RWPE2 (cell line): ENCODE data around the gene ADM5.

ENCODE experiments used
- ATAC-seq: fragments of 200-7000 bp; cut with Tn5 transposase; 3 replicates; pipeline ENCODE4 v1.9.1; 2021; ENCODE audit warnings: low read depth
- DNase-seq: peaks from one replicate; pipeline ENCODE4 v3.0.0-alpha.2; 2020; ENCODE audit warnings: low spot score
- H3K27ac ChIP-seq: fragments of 450-650 bp; 2 replicates; pipeline ENCODE4 v1.5.1; 2017; ENCODE audit warnings: mild to moderate bottlenecking; ENCODE audit not compliant: poor library complexity, severe bottlenecking
- H3K27me3 ChIP-seq: fragments of 250-450 bp; sonication (Bioruptor Pico); 2 replicates; pipeline ENCODE4 v1.5.1; 2021; ENCODE audit warnings: mild to moderate bottlenecking, moderate library complexity; ENCODE audit not compliant: insufficient read depth, poor library complexity, severe bottlenecking
- H3K36me3 ChIP-seq: fragments of 250-450 bp; sonication (Bioruptor Pico); 2 replicates; pipeline ENCODE4 v1.5.1; 2020; ENCODE audit warnings: low read depth, mild to moderate bottlenecking, moderate library complexity
- H3K4me1 ChIP-seq: fragments of 250-450 bp; sonication (Bioruptor Pico); 2 replicates; pipeline ENCODE4 v1.5.1; 2021; ENCODE audit warnings: mild to moderate bottlenecking, moderate library complexity; ENCODE audit not compliant: insufficient read depth, poor library complexity, severe bottlenecking
- H3K4me3 ChIP-seq: fragments of 250-450 bp; sonication (Bioruptor Pico); 2 replicates; pipeline ENCODE4 v1.5.1; 2021; ENCODE audit warnings: mild to moderate bottlenecking, moderate library complexity; ENCODE audit not compliant: severe bottlenecking
- H3K9me3 ChIP-seq: fragments of 250-450 bp; sonication (Bioruptor Pico); 2 replicates; pipeline ENCODE4 v1.5.1; 2021; ENCODE audit warnings: mild to moderate bottlenecking, moderate library complexity; ENCODE audit not compliant: severe bottlenecking
- CTCF ChIP-seq: fragments of 450-650 bp; IDR thresholded peaks from one replicate; pipeline ENCODE4 v1.5.1; 2017; ENCODE audit warnings: mild to moderate bottlenecking, moderate library complexity; ENCODE audit not compliant: poor library complexity, severe bottlenecking

The ADM5 gene

GRCh38 chr19:49655570-49656455 is 33.6 kb upstream of the ADM5 start:
- Histone ChIP-seq H3K36me3 (peaks cover 75% of the 10 kb centered on the region), H3K4me3 (no peak overlapping the region), H3K4me1 (no peaks in the 10 kb centered on the region), H3K27me3 (no peaks in the 10 kb centered on the region), H3K27ac (no peak overlapping the region), H3K9me3 (no peaks in the 10 kb centered on the region)
- no peak for DNase-seq
- no peak for ATAC-seq
- TF ChIP-seq CTCF: no peak

GRCh38 chr19:49656456-49657109 is 32.8 kb upstream of the ADM5 start:
- no peak for TF ChIP-seq CTCF
- Histone ChIP-seq H3K9me3 (no peaks in the 10 kb centered on the region), H3K27me3 (no peaks in the 10 kb centered on the region), H3K4me1 (no peaks in the 10 kb centered on the region), H3K27ac (no peak overlapping the region), H3K4me3 (no peak overlapping the region), H3K36me3 (peaks cover 82% of the 10 kb centered on the region)
- ATAC-seq (no peak), DNase-seq (no peak)

- no peak for DNase-seq
- H3K27me3 ChIP-seq: no peaks in the 10 kb centered on the region
- no peak overlapping the region for H3K4me3 ChIP-seq
- H3K36me3 ChIP-seq: peaks cover 88% of the 10 kb centered on the region
- H3K4me1 ChIP-seq: no peaks in the 10 kb centered on the region
- no peaks in the 10 kb centered on the region for H3K9me3 ChIP-seq
- no peak overlapping the region for H3K27ac ChIP-seq
- TF ChIP-seq CTCF: no peak
- no peak for ATAC-seq
Measured at GRCh38 chr19:49657493-49658138, 31.8 kb upstream of the ADM5 start.

GRCh38 chr19:49658139-49658517 is 31.3 kb upstream of the ADM5 start:
- H3K4me3 ChIP-seq: no peak overlapping the region
- no peak for TF ChIP-seq CTCF
- H3K36me3 ChIP-seq: peaks cover 86% of the 10 kb centered on the region
- H3K4me1 ChIP-seq: no peaks in the 10 kb centered on the region
- no peak overlapping the region for H3K27ac ChIP-seq
- DNase-seq: no peak
- no peaks in the 10 kb centered on the region for H3K27me3 ChIP-seq
- no peak for ATAC-seq
- no peaks in the 10 kb centered on the region for H3K9me3 ChIP-seq
